Neural progenitor cell (in vitro differentiated cells): ENCODE data around the gene NPY1R.

Source experiments
- CTCF ChIP-seq: fragments of 200-600 bp; sonication (generic); IDR thresholded peaks from 2 replicates; pipeline ENCODE4 v1.5.1; 2017; ENCODE audit warnings: antibody characterized with exemption, mild to moderate bottlenecking
- EZH2 ChIP-seq: fragments of 200-600 bp; sonication (generic); IDR thresholded peaks from 2 replicates; pipeline ENCODE4 v1.6.1; 2017; ENCODE audit warnings: antibody characterized with exemption, mild to moderate bottlenecking, moderate library complexity
- EZH2phosphoT487 ChIP-seq: fragments of 200-600 bp; sonication (generic); IDR thresholded peaks from 2 replicates; pipeline ENCODE4 v1.6.1; 2017; ENCODE audit warnings: antibody characterized with exemption

DNA sequence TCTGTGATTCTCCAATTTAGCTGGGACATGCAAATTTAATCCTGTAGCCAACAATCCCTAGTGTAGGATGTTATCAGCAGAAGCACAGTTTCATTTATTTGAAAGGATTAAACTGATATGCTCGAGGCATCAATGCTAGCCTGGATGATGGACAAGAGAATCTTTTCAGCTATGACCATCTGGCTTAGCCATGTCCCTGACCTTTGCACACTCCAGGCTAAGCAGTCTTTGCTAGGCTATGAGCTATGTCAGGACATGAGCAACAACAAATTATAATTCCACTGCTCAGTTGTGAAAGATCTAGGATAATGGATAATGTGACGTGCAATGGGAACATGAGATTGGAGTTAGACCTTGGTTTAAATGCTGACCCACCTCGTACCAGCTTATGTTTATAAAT, 32.0 kb downstream of the NPY1R start:
- TF ChIP-seq CTCF (no peak), EZH2 (no peak), EZH2phosphoT487 (no peak)
